Body of pancreas (tissue), 4 donors: ENCODE data around the gene PPP4R3B. TPM values are rescaled to one million over a fixed set of nuclear protein-coding genes. Genes with fewer than 3 reads are reported as not detected.
A peak's percentile ranks its signal among the peaks of the same experiment; 100 is the strongest.

ENCODE experiments used
- ATAC-seq: fragments of 150-250 bp; one replicate; pipeline ENCODE4 v1.9.1; 2016
- DNase-seq, 4 donors: peaks; one replicate each; pipeline ENCODE4 v3.0.0-alpha.2; 2019
- H3K27ac ChIP-seq, 4 donors: fragments of 200-600 bp; sonication (generic); 1 replicate in 3 of 4; 2 replicates in 1 of 4; pipeline versions ENCODE4 v1.5.1 to v1.6.1; 2016 to 2019; ENCODE audit warnings: mild to moderate bottlenecking in 1 of 4, mixed read lengths in 1 of 4, moderate library complexity in 1 of 4
- H3K27me3 ChIP-seq, 2 donors: fragments of 200-600 bp; sonication (generic); one replicate each; pipeline ENCODE4 v1.6.0; 2016; ENCODE audit warnings: mild to moderate bottlenecking in 1 of 2
- H3K36me3 ChIP-seq, 2 donors: fragments of 200-600 bp; sonication (generic); replicated peaks in 1 of 2; 2 replicates each; pipeline ENCODE4 v1.5.1; 2016; ENCODE audit warnings: low read depth in 2 of 2; ENCODE audit not compliant: insufficient read depth in 1 of 2
- H3K4me1 ChIP-seq: fragments of 200-600 bp; sonication (generic); one replicate; pipeline ENCODE4 v1.6.0; 2016
- H3K4me3 ChIP-seq, 2 donors: fragments of 200-600 bp; sonication (generic); 1 replicate in 1 of 2; 2 replicates in 1 of 2; pipeline ENCODE4 v1.5.1; 2016 to 2019
- H3K9me3 ChIP-seq, 3 donors: fragments of 200-600 bp; sonication (generic); 1 replicate in 2 of 3; 2 replicates in 1 of 3; pipeline ENCODE4 v1.5.1; 2016
- POLR2A ChIP-seq, 3 donors: fragments of 450-650 bp; IDR thresholded peaks; one replicate each; pipeline ENCODE4 v1.6.1; 2016; ENCODE audit warnings: antibody characterized with exemption in 3 of 3, mild to moderate bottlenecking in 2 of 3
- WGBS, 2 donors: methylation state at CpG; one replicate each; pipeline ENCODE4 v1.1.5; 2017; 5-methylcytosine and 5-hydroxymethylcytosine counted together
- intact Hi-C: fragments of 100-400 bp; cut with DNase I; formaldehyde crosslinking; loops from one replicate; pipeline ENCODE4 v1.15.1; 2023
- total RNA-seq, 2 donors: library from RNA; depleted of rRNA; stranded (reverse); fragments of >200 nt; gene quantifications; one replicate each; pipeline ENCODE4 v1.1.0, GENCODE V29; 2016
- TF ChIP-seq, protein P1 (sequence below), 7 experiments: fragments of 450-650 bp in 4 of 7; fragments of 200-600 bp in 3 of 7; sonication (generic) in 3 of 7; IDR thresholded peaks; one replicate each; pipeline ENCODE4 v1.5.1; 2016 to 2019; ENCODE audit warnings: antibody characterized with exemption in 7 of 7

Gene PPP4R3B
- total RNA-seq, 2 donors from 2014 or later, result 46.4 to 50.1 TPM

DNA sequence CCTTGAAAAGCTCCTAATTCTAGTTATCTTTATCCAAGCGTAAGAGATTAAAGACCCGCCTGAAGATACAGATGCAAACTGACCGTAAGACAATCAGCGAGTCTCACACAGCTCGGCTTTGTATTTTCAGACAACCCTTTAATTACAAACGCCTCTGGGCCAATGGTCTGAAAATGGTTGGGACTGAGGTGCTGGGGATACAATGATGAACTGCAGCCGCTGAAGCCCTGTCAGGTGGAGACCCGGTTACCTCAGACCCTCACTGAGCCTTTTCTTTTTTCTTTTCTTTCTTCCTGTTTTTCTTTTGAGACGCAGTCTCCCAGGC, 98.6 kb downstream of the PPP4R3B start:
- DNase-seq, result no peak
- ATAC-seq, result peak; percentile 2
- 11 to 18% methylated on average over 9 of the region's 9 CpGs for WGBS, 2 donors

DNA sequence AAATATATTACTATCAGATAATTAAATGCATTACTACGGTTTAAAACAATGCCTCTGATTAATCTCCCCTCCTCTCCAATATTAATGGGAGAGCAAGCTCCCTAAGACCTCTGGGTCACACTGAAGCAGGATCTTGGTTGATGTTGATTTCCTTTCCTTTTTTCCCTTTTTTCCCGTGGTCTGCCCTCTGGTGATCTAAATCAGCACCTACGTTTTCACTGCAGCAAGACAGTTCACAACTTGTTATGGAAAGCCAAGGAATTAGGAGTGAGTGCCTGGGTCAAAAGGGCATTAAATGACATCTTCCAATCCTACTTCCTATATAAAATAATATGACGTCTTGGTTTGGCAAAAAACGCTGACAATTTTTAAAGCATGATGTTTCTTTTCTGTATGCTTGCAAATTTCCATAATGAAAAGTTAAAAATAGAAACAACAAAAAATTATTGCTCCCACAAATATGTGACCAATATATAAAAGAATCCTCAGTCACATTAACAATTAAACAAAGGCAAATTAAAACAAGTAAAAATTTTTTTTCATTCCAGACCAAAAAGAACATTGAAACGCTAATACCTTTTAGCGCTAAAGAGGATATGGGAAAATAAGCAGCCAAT, 105.8 kb downstream of the PPP4R3B start:
- DNase-seq, result no peak
- ATAC-seq, result no peak
- Histone ChIP-seq H3K27me3 (no peaks in the 10 kb centered on the region), H3K4me3 (no peak overlapping the region), H3K9me3 (no peaks in the 10 kb centered on the region), H3K27ac (no peak overlapping the region), H3K4me1 (no peaks in the 10 kb centered on the region), H3K36me3 (no peaks in the 10 kb centered on the region)
- intact Hi-C loops, result no loop called here
- TF ChIP-seq, protein P1, sequence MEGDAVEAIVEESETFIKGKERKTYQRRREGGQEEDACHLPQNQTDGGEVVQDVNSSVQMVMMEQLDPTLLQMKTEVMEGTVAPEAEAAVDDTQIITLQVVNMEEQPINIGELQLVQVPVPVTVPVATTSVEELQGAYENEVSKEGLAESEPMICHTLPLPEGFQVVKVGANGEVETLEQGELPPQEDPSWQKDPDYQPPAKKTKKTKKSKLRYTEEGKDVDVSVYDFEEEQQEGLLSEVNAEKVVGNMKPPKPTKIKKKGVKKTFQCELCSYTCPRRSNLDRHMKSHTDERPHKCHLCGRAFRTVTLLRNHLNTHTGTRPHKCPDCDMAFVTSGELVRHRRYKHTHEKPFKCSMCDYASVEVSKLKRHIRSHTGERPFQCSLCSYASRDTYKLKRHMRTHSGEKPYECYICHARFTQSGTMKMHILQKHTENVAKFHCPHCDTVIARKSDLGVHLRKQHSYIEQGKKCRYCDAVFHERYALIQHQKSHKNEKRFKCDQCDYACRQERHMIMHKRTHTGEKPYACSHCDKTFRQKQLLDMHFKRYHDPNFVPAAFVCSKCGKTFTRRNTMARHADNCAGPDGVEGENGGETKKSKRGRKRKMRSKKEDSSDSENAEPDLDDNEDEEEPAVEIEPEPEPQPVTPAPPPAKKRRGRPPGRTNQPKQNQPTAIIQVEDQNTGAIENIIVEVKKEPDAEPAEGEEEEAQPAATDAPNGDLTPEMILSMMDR (IDR thresholded peaks at IDR 0.05), result peak in 4 of 7 experiments; percentile 10 to 37 (median 30)
- TF ChIP-seq POLR2A (IDR thresholded peaks at IDR 0.05), result no peak
- 33 to 37% methylated on average over 7 of the region's 7 CpGs for WGBS, 2 donors

More for the DNA sequence above, 98.6 kb downstream of the PPP4R3B start:
- Histone ChIP-seq H3K27me3 (no peaks in the 10 kb centered on the region), H3K4me1 (peaks cover 5% of the 10 kb centered on the region), H3K36me3 (no peaks in the 10 kb centered on the region), H3K4me3 (peak overlapping the region; percentile 54 to 73), H3K27ac (peak overlapping the region; percentile 53 to 84 (median 83)), H3K9me3 (no peaks in the 10 kb centered on the region)
- TF ChIP-seq, protein P1 (IDR thresholded peaks at IDR 0.05), result no peak
- intact Hi-C loops, result no loop called here

DNA sequence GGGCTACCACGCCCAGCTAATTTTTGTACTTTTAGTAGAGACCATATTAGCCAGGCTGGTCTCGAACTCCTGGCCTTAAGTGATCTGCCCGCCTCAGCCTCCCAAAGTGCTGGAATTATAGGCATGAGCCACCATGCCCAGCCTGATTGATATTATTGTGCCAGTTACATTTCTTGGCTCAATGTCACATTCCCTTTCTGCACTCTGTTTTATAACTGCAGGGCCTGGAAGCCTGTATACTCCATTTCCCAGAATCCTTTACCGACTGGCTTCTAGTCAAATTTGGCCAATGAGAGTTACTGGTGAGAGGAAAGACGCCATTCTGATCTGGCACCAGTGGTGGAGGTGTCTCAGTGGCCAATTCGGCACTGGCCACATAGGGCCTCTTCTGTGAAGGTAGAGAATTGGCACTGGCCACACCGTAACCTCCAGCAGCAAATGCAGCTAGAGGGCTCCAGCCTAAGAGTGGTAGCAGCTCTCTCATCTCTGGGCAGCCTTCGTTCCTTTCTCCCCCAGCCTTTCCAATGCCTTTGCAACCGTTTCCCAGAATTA, 114.8 kb downstream of the PPP4R3B start:
- Histone ChIP-seq H3K36me3 (no peaks in the 10 kb centered on the region), H3K27ac (no peak overlapping the region), H3K9me3 (no peaks in the 10 kb centered on the region), H3K4me1 (no peaks in the 10 kb centered on the region), H3K27me3 (no peaks in the 10 kb centered on the region), H3K4me3 (no peak overlapping the region)
- TF ChIP-seq, protein P1 (IDR thresholded peaks at IDR 0.05), result no peak
- TF ChIP-seq POLR2A (IDR thresholded peaks at IDR 0.05), result no peak
- DNase-seq, result no peak
- intact Hi-C loops, result no loop called here
- 83 to 87% methylated on average over 9 of the region's 9 CpGs for WGBS, 2 donors
- no peak for ATAC-seq

DNA sequence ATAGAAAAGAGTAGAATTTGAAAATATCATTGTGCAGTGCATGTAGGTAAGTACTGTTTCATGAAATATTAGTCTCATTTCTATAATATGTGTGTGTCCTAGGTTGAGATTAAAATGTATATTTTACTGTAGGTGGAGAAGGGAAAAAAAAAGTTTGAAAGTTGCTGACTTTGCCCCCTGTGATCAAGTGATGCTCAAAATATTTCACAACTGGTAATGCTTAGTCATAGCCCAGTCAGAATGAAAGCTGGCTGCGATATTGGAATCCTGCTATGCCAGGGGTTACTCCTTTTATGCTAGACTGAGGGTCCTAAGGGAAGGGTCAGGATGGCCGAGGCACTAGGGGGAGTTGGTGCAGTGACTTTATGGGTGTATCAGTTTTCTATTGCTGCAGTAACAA, 117.4 kb downstream of the PPP4R3B start:
- WGBS, 2 donors, result 67 to 68% methylated on average over 2 of the region's 2 CpGs
- Histone ChIP-seq H3K4me1 (no peaks in the 10 kb centered on the region), H3K27me3 (no peaks in the 10 kb centered on the region), H3K9me3 (no peaks in the 10 kb centered on the region), H3K4me3 (no peak overlapping the region), H3K36me3 (no peaks in the 10 kb centered on the region), H3K27ac (no peak overlapping the region)
- intact Hi-C loops, result no loop called here
- DNase-seq (no peak), ATAC-seq (no peak)
- TF ChIP-seq, protein P1 (IDR thresholded peaks at IDR 0.05), result no peak
- no peak for TF ChIP-seq POLR2A (IDR thresholded peaks at IDR 0.05)

DNA sequence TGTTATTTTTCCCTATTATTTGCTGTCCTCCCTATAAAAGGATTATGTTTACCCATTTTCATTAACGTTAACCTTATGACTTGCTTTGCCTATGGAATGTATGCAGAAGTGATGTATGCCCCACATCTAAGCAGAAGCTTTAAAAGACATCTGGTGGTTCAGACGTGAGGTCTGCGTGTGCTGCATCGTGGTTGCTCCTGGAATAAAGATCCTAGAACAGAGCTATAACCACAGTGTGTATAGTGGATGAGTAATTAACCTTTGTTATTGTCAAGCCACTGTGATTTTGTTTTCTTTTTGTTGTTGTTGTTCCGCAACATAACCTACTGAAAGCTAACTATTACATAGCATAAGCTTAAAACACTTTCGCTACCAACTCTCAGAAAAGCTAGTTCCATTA, 118.8 kb downstream of the PPP4R3B start:
- no peak overlapping the region for H3K4me3 ChIP-seq
- intact Hi-C loops, result no loop called here
- 80 to 81% methylated on average over 6 of the region's 6 CpGs for WGBS, 2 donors

More for the DNA sequence above, 118.8 kb downstream of the PPP4R3B start:
- H3K4me1 ChIP-seq, result no peaks in the 10 kb centered on the region
- H3K36me3 ChIP-seq, result no peaks in the 10 kb centered on the region
- no peak for DNase-seq
- H3K9me3 ChIP-seq, result no peaks in the 10 kb centered on the region
- no peak for ATAC-seq
- TF ChIP-seq POLR2A (IDR thresholded peaks at IDR 0.05), result no peak
- TF ChIP-seq, protein P1 (IDR thresholded peaks at IDR 0.05), result no peak
- no peak overlapping the region for H3K27ac ChIP-seq
- H3K27me3 ChIP-seq, result no peaks in the 10 kb centered on the region
